Kidney epithelial cell (primary cell): Measurements from ENCODE around the gene GUK1. TPM values are rescaled to one million over a fixed set of nuclear protein-coding genes. Genes with fewer than 3 reads are reported as not detected.

Source experiments
- DNase-seq: peaks from one replicate; pipeline ENCODE4 v3.0.0-alpha.2; 2010; ENCODE audit warnings: low read depth
- H3K27me3 ChIP-seq: 2 replicates; pipeline ENCODE4 v1.6.0; 2011; ENCODE audit warnings: low read length; ENCODE audit not compliant: control insufficient read depth, insufficient read depth
- H3K36me3 ChIP-seq: 2 replicates; pipeline ENCODE4 v1.5.1; 2011; ENCODE audit warnings: low read length; ENCODE audit not compliant: control insufficient read depth, insufficient read depth
- H3K4me3 ChIP-seq: 2 replicates; pipeline ENCODE4 v1.5.1; 2011; ENCODE audit warnings: low read depth, mild to moderate bottlenecking, control low read depth, low read length
- CTCF ChIP-seq: IDR thresholded peaks from 2 replicates; pipeline ENCODE4 v1.5.1; 2011; ENCODE audit warnings: mild to moderate bottlenecking, moderate library complexity, low read length, control low read depth, inconsistent platforms; ENCODE audit not compliant: insufficient read depth, poor library complexity, severe bottlenecking
- total RNA-seq: library from RNA; depleted of rRNA; stranded (reverse); fragments of >200 nt; gene quantifications from 2 replicates; pipeline ENCODE4 v1.2.3, GENCODE V29; 2015

The GUK1 gene
- total RNA-seq, 1 donor from 2014 or later: 302 TPM

DNA sequence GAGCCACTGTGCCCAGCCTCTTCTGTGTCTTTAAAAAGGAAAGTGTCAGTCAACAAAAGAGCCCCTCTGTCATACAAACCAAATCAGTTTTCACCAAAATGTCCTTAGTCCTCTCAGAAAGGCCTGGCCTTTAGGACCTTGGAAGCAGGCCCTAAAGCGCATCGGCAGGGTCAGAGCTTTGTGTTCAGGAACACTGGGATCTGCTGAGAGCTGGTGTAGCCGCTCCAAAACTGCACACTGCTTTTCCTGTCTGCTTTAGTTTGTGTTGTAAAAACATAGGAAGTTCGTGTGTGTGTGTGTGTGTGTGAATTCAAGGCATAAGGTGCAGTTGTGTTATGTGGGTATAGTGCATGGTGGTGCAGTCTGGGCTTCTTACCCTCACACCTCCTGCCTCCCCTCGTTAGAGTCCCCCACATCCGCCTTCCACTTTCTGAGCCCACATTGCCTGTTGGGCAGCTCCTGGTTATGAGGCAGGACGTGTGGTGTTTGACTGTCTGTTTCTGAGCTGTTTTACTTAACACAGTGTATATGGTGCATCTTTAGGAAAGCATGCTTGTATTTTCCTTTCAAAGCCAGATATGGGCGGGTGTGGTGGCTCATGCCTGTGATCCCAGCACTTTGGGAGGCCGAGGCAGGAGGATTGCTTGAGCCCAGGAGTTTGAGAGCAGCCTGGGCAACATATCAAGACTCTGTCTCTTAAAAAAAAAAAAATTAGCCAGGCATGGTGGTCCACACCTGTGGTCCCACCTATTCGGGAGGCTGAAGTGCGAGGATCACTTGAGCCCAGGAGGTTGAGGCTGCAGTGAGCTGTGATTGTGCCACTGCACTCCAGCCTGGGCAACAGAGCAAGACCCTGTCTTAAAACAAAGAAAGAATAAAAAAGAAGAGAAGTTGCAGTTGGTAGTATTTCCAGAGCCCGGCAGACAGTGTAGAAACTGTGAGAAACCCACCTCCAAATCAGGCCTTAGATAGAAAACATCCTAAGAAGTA is 37.9 kb downstream of the GUK1 start:
- Histone ChIP-seq H3K36me3 (no peaks in the 10 kb centered on the region), H3K27me3 (no peaks in the 10 kb centered on the region), H3K4me3 (no peak overlapping the region)
- TF ChIP-seq CTCF: no peak
- DNase-seq: no peak

DNA sequence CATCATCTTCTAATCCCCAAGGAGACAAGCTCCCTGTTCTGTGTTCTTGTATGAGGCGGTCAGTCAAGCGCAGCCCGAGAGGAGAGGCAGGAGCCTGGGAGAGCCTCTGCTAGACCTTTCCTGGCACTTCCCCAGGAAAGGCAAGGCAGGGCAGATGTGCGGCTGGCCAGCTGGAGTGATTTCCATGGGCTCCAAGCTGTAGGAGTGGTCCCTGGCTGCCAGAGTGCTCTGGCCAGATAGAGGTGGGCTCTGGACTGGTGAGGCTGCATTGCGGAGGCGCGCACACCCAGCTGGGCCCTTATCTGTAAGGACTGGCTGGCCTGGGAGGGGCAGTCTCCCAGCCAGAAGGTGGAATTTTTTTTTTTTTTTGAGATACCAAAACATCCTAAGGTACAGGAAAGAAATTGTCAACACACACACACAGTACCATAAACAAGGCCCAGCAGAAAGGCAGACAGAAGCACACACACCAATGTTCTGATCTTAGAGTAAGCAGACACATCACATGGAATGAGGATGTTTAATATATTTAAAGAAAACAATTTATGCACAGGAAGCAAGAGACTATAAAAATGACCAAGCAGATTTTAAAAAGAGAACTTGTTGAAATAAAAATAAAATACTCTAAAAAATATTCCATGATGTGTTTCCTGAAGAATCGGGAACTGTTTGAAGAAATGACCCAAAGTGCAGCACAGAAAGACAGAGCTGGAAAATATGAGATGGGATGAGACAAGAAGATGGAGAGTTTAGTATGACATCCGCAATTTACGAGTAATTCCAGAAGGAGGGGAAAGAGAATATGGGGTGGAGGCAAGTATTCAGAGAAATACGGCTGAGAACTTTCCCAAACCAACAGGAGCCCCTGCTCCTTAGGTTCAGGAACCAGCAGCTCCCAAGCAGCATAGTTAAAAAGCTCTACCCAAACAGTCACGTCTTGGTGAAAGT is 38.9 kb downstream of the GUK1 start:
- no peak for TF ChIP-seq CTCF
- H3K4me3 ChIP-seq: no peak overlapping the region
- H3K27me3 ChIP-seq: no peaks in the 10 kb centered on the region
- no peaks in the 10 kb centered on the region for H3K36me3 ChIP-seq
- no peak for DNase-seq

DNA sequence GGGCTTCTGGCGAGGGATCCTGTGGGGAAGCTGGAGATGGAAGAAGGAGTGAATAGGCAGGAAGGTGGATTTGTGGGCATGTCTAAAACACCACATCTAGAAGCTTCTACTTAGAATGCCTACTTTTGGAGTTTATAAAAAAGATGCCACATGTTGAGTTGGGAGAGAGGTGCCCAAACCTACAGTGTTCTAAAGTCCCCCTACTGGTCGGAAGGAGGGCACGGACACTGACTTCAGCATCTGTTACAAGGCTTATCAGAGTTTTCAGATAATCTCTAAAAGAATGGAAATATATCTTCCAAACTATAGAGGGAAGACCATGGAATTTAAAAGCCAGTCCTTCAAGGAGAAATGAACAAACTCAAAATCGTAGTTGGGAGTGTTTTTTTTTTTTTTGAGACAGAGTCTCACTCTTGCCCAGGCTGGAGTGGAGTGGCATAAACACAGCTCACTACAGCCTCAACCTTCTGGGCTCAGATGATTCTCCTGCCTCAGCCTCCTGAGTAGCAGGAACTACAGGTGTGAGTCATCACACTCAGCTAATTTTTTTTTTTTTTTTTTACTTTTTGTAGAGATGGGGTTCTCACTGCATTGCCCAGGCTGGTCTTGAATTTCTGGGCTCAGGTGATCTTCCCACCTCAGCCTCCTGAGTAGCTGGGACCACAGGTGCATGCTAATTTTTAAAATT is 40.3 kb downstream of the GUK1 start:
- peak; percentile 8 for TF ChIP-seq CTCF
- no peak for DNase-seq
- Histone ChIP-seq H3K36me3 (no peaks in the 10 kb centered on the region), H3K4me3 (no peak overlapping the region), H3K27me3 (no peaks in the 10 kb centered on the region)

GRCh38 chr1:228180959-228181644 is 41.0 kb downstream of the GUK1 start:
- Histone ChIP-seq H3K4me3 (no peak overlapping the region), H3K36me3 (no peaks in the 10 kb centered on the region), H3K27me3 (no peaks in the 10 kb centered on the region)
- DNase-seq: no peak
- no peak for TF ChIP-seq CTCF

- DNase-seq: no peak
- H3K27me3 ChIP-seq: no peaks in the 10 kb centered on the region
- H3K36me3 ChIP-seq: no peaks in the 10 kb centered on the region
- no peak overlapping the region for H3K4me3 ChIP-seq
- TF ChIP-seq CTCF: no peak
These were observed 41.6 kb downstream of the GUK1 start for GRCh38 chr1:228181645-228182034.
